B cell (primary cell): ENCODE measurements around the gene CALHM1. TPM values are rescaled to one million over a fixed set of nuclear protein-coding genes. Genes with fewer than 3 reads are reported as not detected.
A peak's percentile ranks its signal among the peaks of the same experiment; 100 is the strongest.

Experiments used
- ATAC-seq: fragments of 200-7000 bp; cut with Tn5 transposase; one replicate; pipeline ENCODE4 v1.10.0; 2021; ENCODE audit warnings: low read depth, mild to moderate bottlenecking, moderate number of reproducible peaks, moderate library complexity
- CTCF ChIA-PET: fragments of 350-600 bp; sonication (Branson Sonifier 250); formaldehyde crosslinking; loops from one replicate; lab custom pipeline; 2021; ENCODE audit warnings: antibody characterized with exemption, inconsistent platforms; lab: Charles Lee
- POLR2A ChIA-PET: fragments of 350-600 bp; sonication (Branson Sonifier 250); formaldehyde crosslinking; loops from one replicate; lab custom pipeline; 2021; ENCODE audit warnings: antibody characterized with exemption; lab: Charles Lee
- DNase-seq: peaks from one replicate; pipeline ENCODE4 v3.0.0; 2013
- H2AFZ ChIP-seq: 2 replicates; pipeline ENCODE4 v1.6.1; 2012; ENCODE audit warnings: mild to moderate bottlenecking, low read depth, low read length; ENCODE audit not compliant: insufficient read depth, poor library complexity, severe bottlenecking
- H3K27ac ChIP-seq, 2 donors: 1 replicate in 1 of 2; 2 replicates in 1 of 2; pipeline ENCODE4 v1.5.1; 2012 to 2013; ENCODE audit warnings: low read length in 2 of 2, mild to moderate bottlenecking in 2 of 2, moderate library complexity in 1 of 2
- H3K27me3 ChIP-seq, 4 experiments: fragments of 200-600 bp in 1 of 4; sonication (generic) in 1 of 4; replicated peaks in 1 of 4; 1 replicate in 2 of 4; 2 replicates in 2 of 4; pipeline versions ENCODE4 v1.6.1 to v1.7.0; 2013 to 2016; ENCODE audit warnings: low read length in 3 of 4, mild to moderate bottlenecking in 2 of 4, mixed read lengths in 1 of 4, moderate library complexity in 1 of 4; ENCODE audit not compliant: insufficient read depth in 4 of 4, control insufficient read depth in 3 of 4; ENCODE audit errors: control extremely low read depth in 1 of 4
- H3K36me3 ChIP-seq, 2 experiments: replicated peaks in 1 of 2; 1 replicate in 1 of 2; 2 replicates in 1 of 2; pipeline versions ENCODE4 v1.6.1 to v1.7.1; 2013; ENCODE audit warnings: low read length in 1 of 2; ENCODE audit not compliant: insufficient read depth in 2 of 2, control insufficient read depth in 1 of 2; ENCODE audit errors: control extremely low read depth in 1 of 2, extremely low read depth in 1 of 2
- H3K4me1 ChIP-seq, 2 donors: fragments of 200-600 bp in 1 of 2; sonication (generic) in 1 of 2; 1 replicate in 1 of 2; 2 replicates in 1 of 2; pipeline versions ENCODE4 v1.5.1 to v1.6.1; 2013 to 2017; ENCODE audit warnings: low read length in 2 of 2; ENCODE audit not compliant: control insufficient read depth in 2 of 2, insufficient read depth in 2 of 2
- H3K4me2 ChIP-seq: replicated peaks from 2 replicates; pipeline ENCODE3; 2012; ENCODE audit warnings: mild to moderate bottlenecking, low read depth, low read length; ENCODE audit not compliant: poor library complexity, severe bottlenecking
- H3K4me3 ChIP-seq, 5 experiments: fragments of 200-600 bp in 1 of 5; sonication (generic) in 1 of 5; 1 replicate in 3 of 5; 2 replicates in 2 of 5; pipeline versions ENCODE4 v1.5.1 to v1.7.0; 2011 to 2016; ENCODE audit warnings: low read length in 4 of 5, mild to moderate bottlenecking in 4 of 5, low read depth in 2 of 5, control low read depth in 1 of 5, moderate library complexity in 1 of 5; ENCODE audit not compliant: insufficient read depth in 1 of 5; ENCODE audit errors: control extremely low read depth in 1 of 5, extremely low read depth in 1 of 5
- H3K79me2 ChIP-seq: fragments of 200-600 bp; sonication (generic); one replicate; pipeline ENCODE4 v1.6.0; 2016; ENCODE audit warnings: low read length; ENCODE audit not compliant: control insufficient read depth, insufficient read depth
- H3K9ac ChIP-seq: fragments of 200-600 bp; sonication (generic); 2 replicates; pipeline ENCODE4 v1.6.1; 2017; ENCODE audit warnings: mild to moderate bottlenecking, low read length, moderate library complexity
- H3K9me3 ChIP-seq, 3 donors: one replicate each; pipeline versions ENCODE4 v1.6.1 to v1.7.1; 2013; ENCODE audit warnings: low read length in 2 of 3; ENCODE audit not compliant: control insufficient read depth in 2 of 3, insufficient read depth in 1 of 3; ENCODE audit errors: control extremely low read depth in 1 of 3
- H4K20me1 ChIP-seq: 2 replicates; pipeline ENCODE4 v1.6.0; 2012; ENCODE audit warnings: mild to moderate bottlenecking, low read length; ENCODE audit not compliant: insufficient read depth, control insufficient read depth, poor library complexity, severe bottlenecking
- H3K27ac Mint-ChIP-seq: one replicate; pipeline ENCODE4 v1.8.0; 2021; ENCODE audit warnings: mixed read lengths
- H3K27me3 Mint-ChIP-seq: one replicate; pipeline ENCODE4 v1.8.0; 2021; ENCODE audit warnings: mixed read lengths
- H3K4me1 Mint-ChIP-seq: one replicate; pipeline ENCODE4 v1.8.0; 2021; ENCODE audit warnings: mixed read lengths
- H3K4me3 Mint-ChIP-seq: one replicate; pipeline ENCODE4 v1.8.0; 2021; ENCODE audit warnings: mixed read lengths
- H3K9me3 Mint-ChIP-seq: one replicate; pipeline ENCODE4 v1.8.0; 2022; ENCODE audit warnings: mixed read lengths; ENCODE audit not compliant: insufficient read depth
- EZH2 ChIP-seq: IDR thresholded peaks from 2 replicates; pipeline ENCODE4 v1.6.1; 2012; ENCODE audit warnings: borderline replicate concordance, low read depth, mild to moderate bottlenecking, moderate library complexity, low read length; ENCODE audit not compliant: insufficient read depth, poor library complexity, severe bottlenecking
- WGBS: methylation state at CpG from one replicate; pipeline ENCODE4 v1.1.5; 2013; ENCODE audit warnings: missing lambda C conversion rate; ENCODE audit not compliant: insufficient coverage; 5-methylcytosine and 5-hydroxymethylcytosine counted together
- intact Hi-C: fragments of 100-400 bp; cut with micrococcal nuclease; formaldehyde crosslinking; loops from one replicate; pipeline ENCODE4 v1.10.0; 2022
- polyA plus RNA-seq: library from polyadenylated mRNA; depleted of rRNA; stranded (reverse); fragments of >200 nt; gene quantifications from 2 replicates; pipeline ENCODE4 v1.2.3, GENCODE V29; 2012
- total RNA-seq, 2 donors: library from RNA; stranded (reverse); fragments of 120-200 nt in 1 of 2; gene quantifications; 1 replicate in 1 of 2; 2 replicates in 1 of 2; pipeline versions ENCODE4 v1.2.3 to v1.2.4, GENCODE V29; 2013 to 2022
- TF ChIP-seq, protein P1 (sequence below): fragments of 200-600 bp; IDR thresholded peaks from one replicate; pipeline ENCODE4 v1.8.0; 2022; ENCODE audit warnings: antibody characterized with exemption, mild to moderate bottlenecking

CALHM1 gene
- total and polyA plus RNA-seq, 2 donors (not counting 1 experiment from before 2014, with no cell fraction given) = 0.16 to 0.34 TPM

GRCh38 chr10:103481974-103482531 is 23.4 kb upstream of the CALHM1 start:
- Mint-ChIP-seq H3K4me1 (peaks cover 12% of the 10 kb centered on the region), H3K4me3 (no peak overlapping the region), H3K9me3 (no peaks in the 10 kb centered on the region), H3K27ac (peak overlapping the region; percentile 7), H3K27me3 (no peaks in the 10 kb centered on the region)
- no peak overlapping the region for H3K4me3 ChIP-seq
- no peak overlapping the region for H3K9ac ChIP-seq
- no peak for TF ChIP-seq EZH2
- TF ChIP-seq, protein P1, sequence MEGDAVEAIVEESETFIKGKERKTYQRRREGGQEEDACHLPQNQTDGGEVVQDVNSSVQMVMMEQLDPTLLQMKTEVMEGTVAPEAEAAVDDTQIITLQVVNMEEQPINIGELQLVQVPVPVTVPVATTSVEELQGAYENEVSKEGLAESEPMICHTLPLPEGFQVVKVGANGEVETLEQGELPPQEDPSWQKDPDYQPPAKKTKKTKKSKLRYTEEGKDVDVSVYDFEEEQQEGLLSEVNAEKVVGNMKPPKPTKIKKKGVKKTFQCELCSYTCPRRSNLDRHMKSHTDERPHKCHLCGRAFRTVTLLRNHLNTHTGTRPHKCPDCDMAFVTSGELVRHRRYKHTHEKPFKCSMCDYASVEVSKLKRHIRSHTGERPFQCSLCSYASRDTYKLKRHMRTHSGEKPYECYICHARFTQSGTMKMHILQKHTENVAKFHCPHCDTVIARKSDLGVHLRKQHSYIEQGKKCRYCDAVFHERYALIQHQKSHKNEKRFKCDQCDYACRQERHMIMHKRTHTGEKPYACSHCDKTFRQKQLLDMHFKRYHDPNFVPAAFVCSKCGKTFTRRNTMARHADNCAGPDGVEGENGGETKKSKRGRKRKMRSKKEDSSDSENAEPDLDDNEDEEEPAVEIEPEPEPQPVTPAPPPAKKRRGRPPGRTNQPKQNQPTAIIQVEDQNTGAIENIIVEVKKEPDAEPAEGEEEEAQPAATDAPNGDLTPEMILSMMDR = peak; percentile 81
- no peaks in the 10 kb centered on the region for H4K20me1 ChIP-seq
- peak; percentile 81 for ATAC-seq
- H3K9me3 ChIP-seq = no peaks in the 10 kb centered on the region
- H3K27ac ChIP-seq = no peak overlapping the region
- peak; percentile 82 for DNase-seq
- H3K4me2 ChIP-seq = no peak overlapping the region
- ChIA-PET POLR2A (no interaction called here), CTCF (interaction anchor here (1.1 to 12.2 kb wide), 8 partner anchors 10 to 111 kb away, joined by 3 to 345 read pairs (median 13); partner anchors contain the start of gene CALHM2)
- H3K27me3 ChIP-seq = no peaks in the 10 kb centered on the region
- no peak overlapping the region for H2AFZ ChIP-seq
- 56% methylated on average over 10 of the region's 12 CpGs for whole genome bisulfite sequencing
- H3K36me3 ChIP-seq = no peaks in the 10 kb centered on the region
- intact Hi-C loops = loop anchor here (1.0 to 10.0 kb wide), 4 partner anchors 10 to 647 kb away; partner anchors contain the start of genes CALHM2 and CYP17A1
- H3K79me2 ChIP-seq = no peaks in the 10 kb centered on the region
- H3K4me1 ChIP-seq = peaks cover 0 to 13% of the 10 kb centered on the region in 2 donors

- CTCF ChIA-PET = interaction anchor here (0.7 to 8.0 kb wide), 5 partner anchors 9 to 63 kb away, joined by 3 to 138 read pairs (median 13); partner anchors contain the start of gene CALHM2
- H3K4me1 ChIP-seq = peaks cover 0 to 13% of the 10 kb centered on the region in 2 donors
- H3K4me2 ChIP-seq = no peak overlapping the region
- H3K4me3 Mint-ChIP-seq = no peak overlapping the region
- no peaks in the 10 kb centered on the region for H3K27me3 Mint-ChIP-seq
- no peak overlapping the region for H3K27ac ChIP-seq
- TF ChIP-seq, protein P1 = no peak
- TF ChIP-seq EZH2 = no peak
- no peak overlapping the region for H3K9ac ChIP-seq
- no peak overlapping the region for H3K4me3 ChIP-seq
- no peak for ATAC-seq
- H2AFZ ChIP-seq = no peak overlapping the region
- no peaks in the 10 kb centered on the region for H3K36me3 ChIP-seq
- intact Hi-C loops = loop anchor here (10.0 kb wide), 1 partner anchor 646 kb away; the partner anchor contains the start of gene CYP17A1
- no peak for DNase-seq
- H3K4me1 Mint-ChIP-seq = peaks cover 12% of the 10 kb centered on the region
- no peaks in the 10 kb centered on the region for H3K27me3 ChIP-seq
- H4K20me1 ChIP-seq = no peaks in the 10 kb centered on the region
- H3K9me3 ChIP-seq = no peaks in the 10 kb centered on the region
- POLR2A ChIA-PET = no interaction called here
- no peak overlapping the region for H3K27ac Mint-ChIP-seq
- 96% methylated on average over 4 of the region's 5 CpGs for WGBS
- no peaks in the 10 kb centered on the region for H3K9me3 Mint-ChIP-seq
- no peaks in the 10 kb centered on the region for H3K79me2 ChIP-seq
Measured at GRCh38 chr10:103480521-103480920, 21.8 kb upstream of the CALHM1 start.
